ENCODE measurements around the gene LDB2.

DNA sequence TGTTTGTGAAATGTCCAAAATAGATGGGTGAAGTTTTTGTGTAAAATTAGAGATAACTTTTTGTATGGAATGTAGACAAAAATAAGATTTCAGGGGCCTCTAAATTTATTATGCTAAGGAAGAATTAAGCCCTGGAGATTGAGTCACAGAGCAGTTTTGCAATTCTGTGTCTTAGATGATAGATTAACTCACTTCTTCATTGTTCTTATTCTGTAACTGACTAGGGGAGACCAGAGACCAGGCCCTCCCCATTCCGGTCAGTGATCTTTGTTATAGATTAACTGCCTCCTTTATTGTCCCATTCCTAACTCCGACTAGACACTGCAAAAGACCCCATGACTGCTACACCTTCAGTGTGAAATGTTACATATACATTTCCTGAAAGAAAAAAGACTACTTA is 433.8 kb downstream of the LDB2 start:
- no peak for TF ChIP-seq POLR2A (IDR thresholded peaks at IDR 0.05)
- TF ChIP-seq, protein P1, sequence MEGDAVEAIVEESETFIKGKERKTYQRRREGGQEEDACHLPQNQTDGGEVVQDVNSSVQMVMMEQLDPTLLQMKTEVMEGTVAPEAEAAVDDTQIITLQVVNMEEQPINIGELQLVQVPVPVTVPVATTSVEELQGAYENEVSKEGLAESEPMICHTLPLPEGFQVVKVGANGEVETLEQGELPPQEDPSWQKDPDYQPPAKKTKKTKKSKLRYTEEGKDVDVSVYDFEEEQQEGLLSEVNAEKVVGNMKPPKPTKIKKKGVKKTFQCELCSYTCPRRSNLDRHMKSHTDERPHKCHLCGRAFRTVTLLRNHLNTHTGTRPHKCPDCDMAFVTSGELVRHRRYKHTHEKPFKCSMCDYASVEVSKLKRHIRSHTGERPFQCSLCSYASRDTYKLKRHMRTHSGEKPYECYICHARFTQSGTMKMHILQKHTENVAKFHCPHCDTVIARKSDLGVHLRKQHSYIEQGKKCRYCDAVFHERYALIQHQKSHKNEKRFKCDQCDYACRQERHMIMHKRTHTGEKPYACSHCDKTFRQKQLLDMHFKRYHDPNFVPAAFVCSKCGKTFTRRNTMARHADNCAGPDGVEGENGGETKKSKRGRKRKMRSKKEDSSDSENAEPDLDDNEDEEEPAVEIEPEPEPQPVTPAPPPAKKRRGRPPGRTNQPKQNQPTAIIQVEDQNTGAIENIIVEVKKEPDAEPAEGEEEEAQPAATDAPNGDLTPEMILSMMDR (IDR thresholded peaks at IDR 0.05 in 4 of 5, conservative IDR thresholded peaks at IDR 0.05 in 1 of 5) = no peak
